HG03354 (cell line): ENCODE results near the gene SUSD3.

Source experiments
- ATAC-seq: cut with Tn5 transposase; IDR thresholded peaks from one replicate; pipeline ENCODE4 v1.9.1; 2021; ENCODE audit warnings: mild to moderate bottlenecking; ENCODE audit not compliant: unreplicated experiment, poor library complexity, severe bottlenecking

SUSD3 gene

DNA sequence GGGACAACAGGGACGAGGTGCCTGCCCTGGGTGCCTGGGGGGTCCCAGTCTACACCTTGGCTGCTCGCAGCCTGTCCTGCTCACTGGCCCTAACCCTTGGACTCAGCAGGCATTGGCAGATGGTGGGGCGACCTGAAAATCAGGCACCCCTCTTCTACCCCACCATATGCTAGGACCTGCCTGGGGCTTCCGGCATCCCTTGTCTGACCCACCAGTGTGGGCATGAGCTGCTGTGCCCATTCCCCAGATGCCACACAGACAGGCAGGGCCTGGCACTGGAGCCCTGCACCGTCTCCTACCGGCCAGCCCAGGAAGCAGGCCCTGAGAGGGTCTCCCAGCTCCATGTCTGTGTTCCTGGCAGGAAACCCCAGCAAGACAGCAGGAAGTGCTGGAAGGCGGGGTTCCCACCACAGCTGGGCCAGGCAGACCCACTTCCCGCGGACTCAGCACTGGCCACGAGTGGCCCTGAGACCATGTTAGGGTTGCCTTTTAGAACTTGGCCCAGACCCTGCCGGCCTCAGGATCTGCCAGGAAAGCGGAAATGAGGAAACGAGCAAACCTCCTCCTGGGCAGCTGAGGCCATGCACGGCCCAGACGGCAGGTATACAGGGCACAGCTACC is 72.5 kb downstream of the SUSD3 start:
- ATAC-seq = no peak

DNA sequence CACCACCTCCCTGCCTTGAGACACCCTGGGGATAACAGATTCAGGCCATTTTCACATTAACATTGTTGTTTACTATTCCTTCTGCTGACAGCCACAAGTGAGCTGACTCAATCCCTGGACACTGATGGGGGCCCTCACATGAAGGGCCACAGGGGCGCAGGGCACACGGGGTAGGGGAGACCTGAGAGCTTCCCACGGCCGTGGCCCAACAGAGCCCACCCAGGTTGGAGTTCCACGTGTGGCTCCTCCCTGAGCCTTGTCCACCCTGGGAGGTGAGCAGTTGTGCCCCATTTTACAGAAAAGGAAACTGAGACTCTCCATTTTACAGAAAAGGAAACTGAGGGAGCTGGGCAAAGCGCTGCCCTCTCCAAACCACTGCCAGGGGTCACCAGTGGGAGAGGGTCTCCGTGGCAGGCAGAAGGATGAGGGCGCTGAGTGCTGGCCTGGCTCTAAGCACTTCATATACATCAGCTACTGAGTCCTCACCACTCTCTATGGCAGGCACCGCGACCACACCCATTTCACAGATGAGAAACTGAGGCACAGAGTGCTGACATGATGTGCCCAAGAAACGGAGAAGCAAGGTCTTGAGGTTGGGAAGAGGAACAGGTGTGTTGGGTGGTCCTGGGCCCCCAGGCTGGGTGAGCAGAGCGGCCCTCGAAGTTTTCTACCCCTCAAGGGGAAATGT is 73.2 kb downstream of the SUSD3 start:
- no peak for ATAC-seq

- no peak for ATAC-seq
Measured at GRCh38 chr9:93132287-93132927, 73.9 kb downstream of the SUSD3 start.

DNA sequence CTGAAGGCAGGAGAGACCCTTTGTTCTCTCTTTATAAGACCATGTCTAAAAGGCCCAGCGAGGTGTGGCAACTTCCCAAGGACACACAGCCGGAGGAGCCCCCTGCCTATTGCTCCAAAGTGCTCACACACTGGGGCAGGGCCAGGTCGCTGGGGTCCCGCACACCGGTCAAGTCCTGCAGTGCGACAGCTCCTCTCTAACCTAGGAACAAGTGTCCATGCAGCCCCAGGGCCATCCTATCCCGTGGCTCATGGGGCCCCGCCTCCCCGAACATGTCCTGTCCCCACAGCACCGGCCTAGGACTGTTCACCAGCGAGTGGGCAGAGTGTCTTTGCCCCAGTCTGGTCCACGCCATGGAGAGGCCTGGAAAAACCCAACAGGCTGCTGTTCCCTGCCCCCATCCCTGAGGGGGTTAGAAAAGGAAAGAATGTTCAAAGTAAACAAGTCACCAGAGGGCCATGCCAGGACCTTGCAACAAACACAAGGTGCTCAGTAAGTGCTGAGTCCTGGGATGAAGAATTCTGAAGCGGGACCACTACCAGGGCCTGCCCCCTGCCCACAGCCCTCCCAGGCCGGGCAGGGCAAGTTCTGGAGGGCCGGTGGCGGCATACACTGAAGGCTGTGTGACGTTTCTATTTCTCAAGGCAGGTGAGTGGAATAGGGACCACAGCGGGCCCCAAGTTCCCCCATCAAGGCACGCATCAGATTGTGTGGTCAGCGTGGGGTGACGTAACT is 74.6 kb downstream of the SUSD3 start:
- ATAC-seq = peak; percentile 55

GRCh38 chr9:93133681-93134014 is 75.1 kb downstream of the SUSD3 start:
- ATAC-seq = no peak

DNA sequence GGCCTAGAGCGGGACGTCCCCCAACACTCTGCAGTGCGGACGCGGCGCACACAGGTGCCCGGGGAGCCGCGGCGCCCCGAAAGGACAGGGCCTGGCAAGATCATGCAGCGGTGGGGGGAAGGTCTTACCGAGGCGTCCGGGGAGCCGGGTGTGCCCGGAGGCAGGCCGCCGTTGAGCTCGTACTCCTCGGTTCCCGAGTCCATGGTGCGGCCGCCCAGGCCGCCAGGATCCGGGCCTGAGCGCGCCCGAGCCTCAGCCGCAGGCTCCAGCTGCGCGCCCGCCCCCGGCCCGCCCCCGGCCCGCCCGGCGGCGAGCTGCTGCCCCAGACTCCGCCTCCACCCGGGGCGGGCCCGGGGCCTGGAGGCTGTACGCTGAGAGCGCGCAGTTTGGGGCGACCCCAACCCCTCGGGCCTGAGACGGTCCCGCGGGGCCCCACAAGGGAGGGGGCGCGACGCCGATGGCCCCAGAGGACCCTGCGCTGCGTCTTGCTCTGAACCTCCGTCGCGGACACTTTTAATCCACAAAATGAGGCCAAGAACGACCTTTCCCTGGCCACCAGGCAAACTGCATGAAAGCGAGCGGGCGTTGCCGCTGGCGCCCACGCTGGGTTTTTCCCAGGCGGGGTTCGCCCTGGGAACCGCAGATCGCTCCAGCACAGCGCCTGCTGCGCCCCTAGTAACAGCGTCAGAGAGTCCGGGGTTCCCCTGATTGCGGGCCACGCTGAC is 75.7 kb downstream of the SUSD3 start, which contains the start of gene NINJ1:
Gene NINJ1 (minus strand): TSS at position 237 of the 725 bp plus-strand sequence. CDS start 34 bp downstream, at position 203.
- peak; percentile 75 for ATAC-seq
